ENCODE data around the gene SMIM20.

DNA sequence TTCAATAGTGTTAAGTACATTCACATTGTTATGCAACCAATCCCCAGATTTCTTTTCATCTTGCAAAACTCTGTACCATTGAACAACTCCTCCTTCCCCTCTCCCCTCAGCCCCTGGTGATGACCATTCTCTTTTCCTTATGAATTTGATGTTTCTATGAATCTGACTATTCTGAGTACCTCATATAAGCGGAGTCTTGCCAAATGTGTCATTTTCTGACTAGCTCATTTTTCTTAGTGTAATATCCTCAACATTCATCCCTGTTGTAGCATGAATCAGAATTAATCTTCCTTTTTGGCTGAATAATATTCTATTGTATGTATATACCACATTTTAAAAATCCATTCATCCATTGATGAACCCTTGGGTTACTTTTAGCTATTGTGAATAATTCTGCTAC, 34.0 kb downstream of the SMIM20 start:
- TF ChIP-seq MYC (IDR thresholded peaks at IDR 0.05; ENCODE audit: low read depth, low read length) (no peak), MYC (CRISPR knock-in tag; IDR thresholded peaks at IDR 0.05; ENCODE audit: borderline replicate concordance, low read depth) (no peak)
- TF ChIP-seq, protein P1, sequence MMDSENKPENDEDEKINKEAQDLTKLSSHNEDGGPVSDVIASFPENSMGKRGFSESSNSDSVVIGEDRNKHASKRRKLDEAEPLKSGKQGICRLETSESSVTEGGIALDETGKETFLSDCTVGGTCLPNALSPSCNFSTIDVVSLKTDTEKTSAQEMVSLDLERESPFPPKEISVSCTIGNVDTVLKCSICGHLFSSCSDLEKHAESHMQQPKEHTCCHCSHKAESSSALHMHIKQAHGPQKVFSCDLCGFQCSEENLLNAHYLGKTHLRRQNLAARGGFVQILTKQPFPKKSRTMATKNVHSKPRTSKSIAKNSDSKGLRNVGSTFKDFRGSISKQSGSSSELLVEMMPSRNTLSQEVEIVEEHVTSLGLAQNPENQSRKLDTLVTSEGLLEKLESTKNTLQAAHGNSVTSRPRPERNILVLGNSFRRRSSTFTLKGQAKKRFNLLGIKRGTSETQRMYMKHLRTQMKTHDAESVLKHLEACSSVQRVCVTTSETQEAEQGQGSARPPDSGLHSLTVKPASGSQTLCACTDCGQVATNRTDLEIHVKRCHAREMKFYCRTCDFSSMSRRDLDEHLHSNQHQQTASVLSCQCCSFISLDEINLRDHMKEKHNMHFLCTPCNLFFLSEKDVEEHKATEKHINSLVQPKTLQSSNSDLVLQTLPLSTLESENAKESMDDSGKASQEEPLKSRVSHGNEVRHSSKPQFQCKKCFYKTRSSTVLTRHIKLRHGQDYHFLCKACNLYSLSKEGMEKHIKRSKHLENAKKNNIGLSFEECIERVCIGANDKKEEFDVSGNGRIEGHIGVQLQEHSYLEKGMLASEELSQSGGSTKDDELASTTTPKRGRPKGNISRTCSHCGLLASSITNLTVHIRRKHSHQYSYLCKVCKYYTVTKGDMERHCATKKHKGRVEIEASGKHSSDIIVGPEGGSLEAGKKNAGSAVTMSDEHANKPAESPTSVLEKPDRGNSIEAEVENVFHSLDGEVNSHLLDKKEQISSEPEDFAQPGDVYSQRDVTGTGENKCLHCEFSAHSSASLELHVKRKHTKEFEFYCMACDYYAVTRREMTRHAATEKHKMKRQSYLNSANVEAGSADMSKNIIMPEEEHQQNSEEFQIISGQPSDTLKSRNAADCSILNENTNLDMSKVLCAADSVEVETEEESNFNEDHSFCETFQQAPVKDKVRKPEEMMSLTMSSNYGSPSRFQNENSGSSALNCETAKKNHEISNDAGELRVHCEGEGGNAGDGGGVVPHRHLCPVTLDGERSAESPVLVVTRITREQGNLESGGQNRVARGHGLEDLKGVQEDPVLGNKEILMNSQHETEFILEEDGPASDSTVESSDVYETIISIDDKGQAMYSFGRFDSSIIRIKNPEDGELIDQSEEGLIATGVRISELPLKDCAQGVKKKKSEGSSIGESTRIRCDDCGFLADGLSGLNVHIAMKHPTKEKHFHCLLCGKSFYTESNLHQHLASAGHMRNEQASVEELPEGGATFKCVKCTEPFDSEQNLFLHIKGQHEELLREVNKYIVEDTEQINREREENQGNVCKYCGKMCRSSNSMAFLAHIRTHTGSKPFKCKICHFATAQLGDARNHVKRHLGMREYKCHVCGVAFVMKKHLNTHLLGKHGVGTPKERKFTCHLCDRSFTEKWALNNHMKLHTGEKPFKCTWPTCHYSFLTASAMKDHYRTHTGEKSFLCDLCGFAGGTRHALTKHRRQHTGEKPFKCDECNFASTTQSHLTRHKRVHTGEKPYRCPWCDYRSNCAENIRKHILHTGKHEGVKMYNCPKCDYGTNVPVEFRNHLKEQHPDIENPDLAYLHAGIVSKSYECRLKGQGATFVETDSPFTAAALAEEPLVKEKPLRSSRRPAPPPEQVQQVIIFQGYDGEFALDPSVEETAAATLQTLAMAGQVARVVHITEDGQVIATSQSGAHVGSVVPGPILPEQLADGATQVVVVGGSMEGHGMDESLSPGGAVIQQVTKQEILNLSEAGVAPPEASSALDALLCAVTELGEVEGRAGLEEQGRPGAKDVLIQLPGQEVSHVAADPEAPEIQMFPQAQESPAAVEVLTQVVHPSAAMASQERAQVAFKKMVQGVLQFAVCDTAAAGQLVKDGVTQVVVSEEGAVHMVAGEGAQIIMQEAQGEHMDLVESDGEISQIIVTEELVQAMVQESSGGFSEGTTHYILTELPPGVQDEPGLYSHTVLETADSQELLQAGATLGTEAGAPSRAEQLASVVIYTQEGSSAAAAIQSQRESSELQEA (IDR thresholded peaks at IDR 0.05; ENCODE audit: low read depth) = no peak
- TF ChIP-seq, protein P2, sequence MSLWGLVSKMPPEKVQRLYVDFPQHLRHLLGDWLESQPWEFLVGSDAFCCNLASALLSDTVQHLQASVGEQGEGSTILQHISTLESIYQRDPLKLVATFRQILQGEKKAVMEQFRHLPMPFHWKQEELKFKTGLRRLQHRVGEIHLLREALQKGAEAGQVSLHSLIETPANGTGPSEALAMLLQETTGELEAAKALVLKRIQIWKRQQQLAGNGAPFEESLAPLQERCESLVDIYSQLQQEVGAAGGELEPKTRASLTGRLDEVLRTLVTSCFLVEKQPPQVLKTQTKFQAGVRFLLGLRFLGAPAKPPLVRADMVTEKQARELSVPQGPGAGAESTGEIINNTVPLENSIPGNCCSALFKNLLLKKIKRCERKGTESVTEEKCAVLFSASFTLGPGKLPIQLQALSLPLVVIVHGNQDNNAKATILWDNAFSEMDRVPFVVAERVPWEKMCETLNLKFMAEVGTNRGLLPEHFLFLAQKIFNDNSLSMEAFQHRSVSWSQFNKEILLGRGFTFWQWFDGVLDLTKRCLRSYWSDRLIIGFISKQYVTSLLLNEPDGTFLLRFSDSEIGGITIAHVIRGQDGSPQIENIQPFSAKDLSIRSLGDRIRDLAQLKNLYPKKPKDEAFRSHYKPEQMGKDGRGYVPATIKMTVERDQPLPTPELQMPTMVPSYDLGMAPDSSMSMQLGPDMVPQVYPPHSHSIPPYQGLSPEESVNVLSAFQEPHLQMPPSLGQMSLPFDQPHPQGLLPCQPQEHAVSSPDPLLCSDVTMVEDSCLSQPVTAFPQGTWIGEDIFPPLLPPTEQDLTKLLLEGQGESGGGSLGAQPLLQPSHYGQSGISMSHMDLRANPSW (CRISPR knock-in tag; IDR thresholded peaks at IDR 0.05) = no peak
